Uterus (tissue), 2 donors: ENCODE data around the gene PEPD.

Experiments used
- CTCF ChIP-seq, 4 experiments: fragments of 200-600 bp in 2 of 4; fragments of 450-650 bp in 2 of 4; sonication (generic) in 2 of 4; IDR thresholded peaks; one replicate each; pipeline ENCODE4 v1.5.1; 2016 to 2019; ENCODE audit warnings: antibody characterized with exemption in 4 of 4, mild to moderate bottlenecking in 2 of 4, moderate library complexity in 1 of 4
- POLR2A ChIP-seq, 2 donors: fragments of 450-650 bp; IDR thresholded peaks; one replicate each; pipeline ENCODE4 v1.6.1; 2016; ENCODE audit warnings: antibody characterized with exemption in 2 of 2, mild to moderate bottlenecking in 1 of 2, moderate library complexity in 1 of 2

- TF ChIP-seq CTCF (IDR thresholded peaks at IDR 0.05) (no peak), POLR2A (IDR thresholded peaks at IDR 0.05) (no peak)
Observed at GRCh38 chr19:33441277-33441699, 80.3 kb downstream of the PEPD start.
